GM12878 (cell line): Measurements from ENCODE around the gene CIDEC. TPM values are rescaled to one million over a fixed set of nuclear protein-coding genes. Genes with fewer than 3 reads are reported as not detected.

Experiments
- ATAC-seq: fragments of 200-7000 bp; cut with Tn5 transposase; 3 replicates; pipeline ENCODE4 v1.9.1; 2020; ENCODE audit warnings: mild to moderate bottlenecking, moderate library complexity
- BruUV-seq: library from RNA; stranded (reverse); fragments of 400-500 nt; replicated peaks from 2 replicates; lab custom pipeline; 2021; lab: Mats Ljungman, UMichigan
- CTCF ChIA-PET: fragments of 300-600 bp; sonication (Branson Sonifier 250); formaldehyde crosslinking; extraction: SDS; loops from one replicate; lab custom pipeline; 2021; ENCODE audit warnings: inconsistent platforms; lab: Yijun Ruan, JAX
- POLR2A ChIA-PET: fragments of 350-600 bp; formaldehyde crosslinking; extraction: SDS; loops from one replicate; lab custom pipeline; 2021; ENCODE audit warnings: inconsistent platforms; lab: Charles Lee
- RAD21 ChIA-PET: fragments of 300-600 bp; sonication (Branson Sonifier 250); formaldehyde crosslinking; loops from one replicate; lab custom pipeline; 2023; ENCODE audit warnings: antibody characterized with exemption; ENCODE audit not compliant: unreplicated experiment; lab: Charles Lee
- SMC1A ChIA-PET: fragments of 300-600 bp; sonication (Branson Sonifier 250); formaldehyde crosslinking; loops from one replicate; lab custom pipeline; 2023; ENCODE audit not compliant: unreplicated experiment, uncharacterized antibody; lab: Charles Lee
- DNase-seq: peaks from one replicate; pipeline ENCODE4 v3.0.0-alpha.2; 2011; ENCODE audit warnings: low read depth, low spot score
- FAIRE-seq: peaks from 3 replicates; lab custom pipeline; 2011; peaks lifted over from hg19 to GRCh38; lab: Jason Lieb, UNC
- H2AFZ ChIP-seq: 2 replicates; pipeline ENCODE4 v1.6.0; 2011; ENCODE audit warnings: low read depth, low read length, control low read depth; ENCODE audit not compliant: control insufficient read depth
- H3K27ac ChIP-seq: 2 replicates; pipeline ENCODE4 v1.5.1; 2011; ENCODE audit warnings: control low read depth; ENCODE audit not compliant: control insufficient read depth, insufficient read depth
- H3K27me3 ChIP-seq, 2 experiments: replicated peaks in 1 of 2; 2 replicates each; pipeline versions ENCODE4 v1.6.0 to v1.6.1; 2011; ENCODE audit warnings: low read length in 1 of 2; ENCODE audit not compliant: control insufficient read depth in 2 of 2, insufficient read depth in 2 of 2
- H3K36me3 ChIP-seq, 2 experiments: 2 replicates each; pipeline ENCODE4 v1.5.1; 2011; ENCODE audit warnings: low read length in 1 of 2; ENCODE audit not compliant: control insufficient read depth in 2 of 2, insufficient read depth in 2 of 2
- H3K4me1 ChIP-seq: 2 replicates; pipeline ENCODE4 v1.6.1; 2011; ENCODE audit warnings: mild to moderate bottlenecking, low read length, moderate library complexity, mixed read lengths; ENCODE audit not compliant: control insufficient read depth, insufficient read depth
- H3K4me2 ChIP-seq: 2 replicates; pipeline ENCODE4 v1.6.0; 2011; ENCODE audit warnings: control low read depth; ENCODE audit not compliant: control insufficient read depth, insufficient read depth
- H3K4me3 ChIP-seq: fragments of 200-600 bp; sonication (generic); 2 replicates; pipeline ENCODE4 v1.5.1; 2016
- H3K79me2 ChIP-seq: 2 replicates; pipeline ENCODE4 v1.6.0; 2011; ENCODE audit warnings: low read length; ENCODE audit not compliant: control insufficient read depth, insufficient read depth
- H3K9ac ChIP-seq: 2 replicates; pipeline ENCODE4 v1.8.0; 2011; ENCODE audit warnings: low read length, control low read depth, mixed read lengths; ENCODE audit not compliant: control insufficient read depth, insufficient read depth
- H3K9me3 ChIP-seq: replicated peaks from 3 replicates; pipeline ENCODE4 v1.5.1; 2011; ENCODE audit warnings: mild to moderate bottlenecking, low read length; ENCODE audit not compliant: control insufficient read depth, insufficient read depth
- H4K20me1 ChIP-seq: 2 replicates; pipeline ENCODE4 v1.6.0; 2011; ENCODE audit not compliant: control insufficient read depth, insufficient read depth
- E4F1 ChIP-seq: fragments of 450-650 bp; IDR thresholded peaks from 2 replicates; pipeline ENCODE4 v1.6.1; 2018; ENCODE audit warnings: borderline replicate concordance, mild to moderate bottlenecking; ENCODE audit not compliant: partially characterized antibody
- EED ChIP-seq: sonication (generic); IDR thresholded peaks from 2 replicates; pipeline ENCODE4 v1.6.1; 2016; ENCODE audit warnings: antibody characterized with exemption, low read depth
- GATAD2B ChIP-seq: fragments of 450-650 bp; conservative IDR thresholded peaks from 2 replicates; pipeline ENCODE4 v1.6.1; 2017; ENCODE audit warnings: low read depth, mild to moderate bottlenecking, moderate library complexity
- HSF1 ChIP-seq: fragments of 150-350 bp; IDR thresholded peaks from 2 replicates; pipeline ENCODE4 v1.6.1; 2014; ENCODE audit warnings: mild to moderate bottlenecking, low read depth, low read length
- IKZF1 ChIP-seq: fragments of 450-650 bp; conservative IDR thresholded peaks from 2 replicates; pipeline ENCODE4 v1.6.1; 2017; ENCODE audit warnings: antibody characterized with exemption, mild to moderate bottlenecking
- KDM1A ChIP-seq: fragments of 200-600 bp; sonication (generic); IDR thresholded peaks from 2 replicates; pipeline ENCODE4 v1.6.1; 2016; ENCODE audit warnings: borderline replicate concordance
- NFXL1 ChIP-seq: fragments of 450-650 bp; IDR thresholded peaks from 2 replicates; pipeline ENCODE4 v1.6.1; 2017; ENCODE audit warnings: antibody characterized with exemption, mild to moderate bottlenecking, borderline replicate concordance
- NR2F1 ChIP-seq: fragments of 450-650 bp; conservative IDR thresholded peaks from 2 replicates; pipeline ENCODE4 v1.6.1; 2017; ENCODE audit warnings: mild to moderate bottlenecking
- RB1 ChIP-seq: fragments of 450-650 bp; formaldehyde crosslinking; IDR thresholded peaks from 2 replicates; pipeline ENCODE4 v1.6.1; 2017; ENCODE audit warnings: mild to moderate bottlenecking, borderline replicate concordance
- SMARCA5 ChIP-seq: fragments of 450-650 bp; IDR thresholded peaks from 2 replicates; pipeline ENCODE4 v1.6.1; 2017; ENCODE audit warnings: mild to moderate bottlenecking
- ZBTB4 ChIP-seq: fragments of 450-650 bp; formaldehyde crosslinking; IDR thresholded peaks from 2 replicates; pipeline ENCODE4 v1.4.0; 2022; ENCODE audit warnings: mild to moderate bottlenecking, moderate library complexity
- ZNF274 ChIP-seq: IDR thresholded peaks from one replicate; pipeline ENCODE4 v1.8.0; 2011; ENCODE audit not compliant: insufficient read length, insufficient read depth
- ZZZ3 ChIP-seq: IDR thresholded peaks from 2 replicates; pipeline ENCODE4 v1.6.1; 2011; ENCODE audit warnings: low read depth; ENCODE audit not compliant: control insufficient read depth, insufficient read length
- WGBS: methylation state at CpG from one replicate; pipeline ENCODE4 v1.1.6; 2016; ENCODE audit warnings: low lambda C conversion rate; ENCODE audit not compliant: insufficient replicate concordance, insufficient coverage; ENCODE audit errors: missing lambda C conversion rate; 5-methylcytosine and 5-hydroxymethylcytosine counted together
- in situ Hi-C: fragments of 300-500 bp; cut with MboI; formaldehyde crosslinking; loops from 9 replicates; pipeline ENCODE4 v1.14.3; 2018; ENCODE audit warnings: mixed read lengths
- intact Hi-C: fragments of 100-400 bp; cut with micrococcal nuclease; formaldehyde crosslinking; loops from one replicate; pipeline ENCODE4 v1.14.2; 2022; ENCODE audit not compliant: unreplicated experiment
- polyA plus RNA-seq, 11 experiments: library from polyadenylated mRNA; depleted of rRNA in 4 of 11; unstranded in 6 of 11; stranded (reverse) in 5 of 11; fragments of >200 nt; fragmentation: Nextera tagmentation in 4 of 11; fragmentation: Illumina TruSeq in 1 of 11; extraction: Ambion mirVana in 4 of 11; extraction: Trizol in 1 of 11; gene quantifications; 1 replicate in 1 of 11; 2 replicates in 10 of 11; pipeline versions ENCODE4 v1.2.1 to v1.2.3, GENCODE V29; 2011 to 2016; ENCODE audit warnings: inconsistent platforms in 2 of 11, missing spikeins in 2 of 11, low read depth in 1 of 11
- total RNA-seq, 4 experiments: library from RNA; depleted of rRNA in 3 of 4; stranded (reverse); fragments of >200 nt in 3 of 4; fragmentation: Illumina TruSeq in 1 of 4; extraction: Trizol in 1 of 4; gene quantifications; 2 replicates each; pipeline versions ENCODE4 v1.2.1 to v1.2.3, GENCODE V29; 2013 to 2021
- TF ChIP-seq, protein P1 (sequence below): IDR thresholded peaks from 2 replicates; pipeline ENCODE4 v1.6.1; 2012; ENCODE audit warnings: low read length, inconsistent platforms

CIDEC gene
- total and polyA plus RNA-seq, 10 of the 15 experiments (the other 5 are each of a cell fraction or from before 2014, with no cell fraction given), result 0.10 to 0.49 TPM; not detected in 8

DNA sequence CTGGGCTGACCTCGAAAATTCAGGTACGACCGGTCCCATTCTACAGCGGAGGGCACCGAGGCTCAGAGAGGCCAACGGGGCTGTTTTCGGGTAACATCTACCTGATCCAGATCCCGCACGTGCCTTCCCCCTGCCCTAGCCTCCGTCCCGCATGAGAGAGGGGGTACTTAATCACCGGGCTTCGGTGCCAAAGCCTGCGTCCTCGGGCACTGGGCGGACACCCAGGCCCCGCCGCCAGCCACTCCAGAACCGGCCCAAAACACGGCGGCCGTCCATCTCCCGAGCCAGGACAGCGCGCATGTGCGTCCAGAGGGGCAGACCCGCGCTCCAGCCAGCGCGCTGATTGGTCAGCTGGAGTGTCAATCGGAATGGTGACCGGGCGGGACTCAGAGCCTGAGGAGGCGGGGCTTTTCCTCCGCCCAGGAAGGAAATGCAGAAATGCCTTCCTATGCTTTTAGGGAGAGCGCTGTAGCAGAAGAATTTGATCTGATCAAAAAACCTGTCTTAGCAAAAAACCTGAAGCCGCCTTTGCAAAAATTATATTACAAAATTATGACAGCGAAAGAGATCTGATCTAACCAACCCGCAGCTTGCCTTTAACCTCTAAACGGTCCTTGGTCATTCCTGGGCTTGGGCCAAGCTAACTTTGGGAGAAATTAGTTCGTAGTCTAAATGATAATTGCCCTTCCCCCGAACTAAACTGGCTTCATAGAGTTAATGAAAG, 36.2 kb downstream of the CIDEC start, which contains the start of gene RPUSD3:
Gene RPUSD3 (minus strand): TSS at position 294 of the 724 bp plus-strand sequence. CDS start 18 bp downstream, at position 276.
- H3K9me3 ChIP-seq, result no peaks in the 10 kb centered on the region
- ATAC-seq, result peak; percentile 99
- in situ Hi-C loops (no loop called here), intact Hi-C loops (loop anchor here (5.0 kb wide), 1 partner anchor 88 kb away; the partner anchor contains the start of gene CRELD1)
- H3K27ac ChIP-seq, result peak within 1 kb of the TSS; percentile 57
- H3K4me1 ChIP-seq, result peaks cover 11% of the 10 kb centered on the region
- peak within 1 kb of the TSS; percentile 77 for H3K9ac ChIP-seq
- peak; percentile 79 for DNase-seq
- H3K27me3 ChIP-seq, result no peaks in the 10 kb centered on the region
- CTCF ChIA-PET, result interaction anchor here (0.8 to 4.2 kb wide), 5 partner anchors 35 to 478 kb away, joined by 3 to 24 read pairs (median 3); partner anchors contain the start of gene CRELD1
- H3K36me3 ChIP-seq, result peaks cover 4 to 11% of the 10 kb centered on the region in 2 experiments; a peak in 2 of 4 replicates
- 1% methylated on average over 42 of the region's 42 CpGs for WGBS
- H3K4me3 ChIP-seq, result peak within 1 kb of the TSS; percentile 95
- H3K4me2 ChIP-seq, result peak within 1 kb of the TSS; percentile 61
- RAD21 ChIA-PET, result interaction anchor here (1.0 to 1.2 kb wide), 4 partner anchors 51 to 144 kb away, joined by 3 to 7 read pairs (median 4); partner anchors contain the start of genes ARPC4 and TADA3
- no peaks in the 10 kb centered on the region; the same call in 1 of the 2 replicates for H4K20me1 ChIP-seq
- POLR2A ChIA-PET, result interaction anchor here (0.6 to 1.9 kb wide), 8 partner anchors 8 to 456 kb away, joined by 3 to 9 read pairs (median 4); partner anchors contain the start of genes OGG1 and TATDN2
- H3K79me2 ChIP-seq, result peaks cover 8% of the 10 kb centered on the region
- SMC1A ChIA-PET, result interaction anchor here (0.5 to 1.1 kb wide), 4 partner anchors 36 to 212 kb away, joined by 3 to 4 read pairs (median 3); partner anchors contain the start of genes CIDEC and JAGN1
- H2AFZ ChIP-seq, result peak within 1 kb of the TSS; percentile 99
- peak; percentile 96 for FAIRE-seq
- BruUV-seq, result no TSS peak
- TF ChIP-seq NFXL1 (no peak), EED (no peak), SMARCA5 (peak; percentile 63; the same call in 1 of the 2 replicates), ZBTB4 (CRISPR knock-in tag) (no peak), ZNF274 (no peak), GATAD2B (no peak), RB1 (no peak), HSF1 (no peak), IKZF1 (peak; percentile 58; the same call in 1 of the 2 replicates), ZZZ3 (no peak), E4F1 (no peak), NR2F1 (no peak), KDM1A (no peak)
- TF ChIP-seq, protein P1, sequence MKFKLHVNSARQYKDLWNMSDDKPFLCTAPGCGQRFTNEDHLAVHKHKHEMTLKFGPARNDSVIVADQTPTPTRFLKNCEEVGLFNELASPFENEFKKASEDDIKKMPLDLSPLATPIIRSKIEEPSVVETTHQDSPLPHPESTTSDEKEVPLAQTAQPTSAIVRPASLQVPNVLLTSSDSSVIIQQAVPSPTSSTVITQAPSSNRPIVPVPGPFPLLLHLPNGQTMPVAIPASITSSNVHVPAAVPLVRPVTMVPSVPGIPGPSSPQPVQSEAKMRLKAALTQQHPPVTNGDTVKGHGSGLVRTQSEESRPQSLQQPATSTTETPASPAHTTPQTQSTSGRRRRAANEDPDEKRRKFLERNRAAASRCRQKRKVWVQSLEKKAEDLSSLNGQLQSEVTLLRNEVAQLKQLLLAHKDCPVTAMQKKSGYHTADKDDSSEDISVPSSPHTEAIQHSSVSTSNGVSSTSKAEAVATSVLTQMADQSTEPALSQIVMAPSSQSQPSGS, result no peak
